Mesenchymal stem cell (in vitro differentiated cells and primary cell): ENCODE data around the gene NUTM2D.
"Not testable (repeated sequence)": the region's sequence is repeated elsewhere in the genome, so short reads cannot be mapped to it uniquely, and the experiment has no call there.

Experiments used
- DNase-seq: peaks from one replicate; pipeline ENCODE4 v3.0.0-alpha.2; 2013
- H2AFZ ChIP-seq: one replicate; pipeline ENCODE4 v1.6.1; 2013; ENCODE audit warnings: low read depth, mild to moderate bottlenecking, control low read depth, inconsistent platforms, low read length, moderate library complexity
- H2AK5ac ChIP-seq: 2 replicates; pipeline ENCODE4 v1.6.1; 2013; ENCODE audit warnings: low read length, moderate library complexity, mild to moderate bottlenecking, inconsistent platforms; ENCODE audit not compliant: severe bottlenecking
- H2BK120ac ChIP-seq: one replicate; pipeline ENCODE4 v1.6.1; 2013; ENCODE audit warnings: low read depth, mild to moderate bottlenecking, inconsistent platforms, low read length, moderate library complexity
- H2BK12ac ChIP-seq, 2 experiments: one replicate each; pipeline ENCODE4 v1.6.1; 2013; ENCODE audit warnings: inconsistent platforms in 2 of 2, low read length in 2 of 2, mild to moderate bottlenecking in 2 of 2, moderate library complexity in 2 of 2, control low read depth in 1 of 2
- H2BK15ac ChIP-seq: one replicate; pipeline ENCODE4 v1.6.1; 2013; ENCODE audit warnings: mild to moderate bottlenecking, low read depth, inconsistent platforms; ENCODE audit not compliant: poor library complexity, severe bottlenecking
- H2BK5ac ChIP-seq: 2 replicates; pipeline ENCODE4 v1.6.1; 2013; ENCODE audit warnings: low read depth, mild to moderate bottlenecking, low read length, control low read depth, inconsistent platforms; ENCODE audit not compliant: poor library complexity, severe bottlenecking
- H3K14ac ChIP-seq, 2 experiments: one replicate each; pipeline ENCODE4 v1.6.1; 2013; ENCODE audit warnings: inconsistent platforms in 2 of 2, low read length in 2 of 2, control low read depth in 1 of 2, mild to moderate bottlenecking in 1 of 2, moderate library complexity in 1 of 2
- H3K18ac ChIP-seq, 2 experiments: one replicate each; pipeline ENCODE4 v1.6.1; 2013; ENCODE audit warnings: inconsistent platforms in 2 of 2, low read length in 2 of 2, control low read depth in 1 of 2, low read depth in 1 of 2, mild to moderate bottlenecking in 1 of 2
- H3K23ac ChIP-seq, 2 experiments: one replicate each; pipeline ENCODE4 v1.6.1; 2013; ENCODE audit warnings: inconsistent platforms in 2 of 2, low read length in 2 of 2, mild to moderate bottlenecking in 2 of 2, moderate library complexity in 2 of 2, control low read depth in 1 of 2
- H3K27ac ChIP-seq: 2 replicates; pipeline ENCODE4 v1.5.1; 2013; ENCODE audit warnings: mild to moderate bottlenecking, moderate library complexity, low read length, control low read depth, inconsistent platforms; ENCODE audit not compliant: poor library complexity, severe bottlenecking
- H3K27me3 ChIP-seq, 2 experiments: 2 replicates each; pipeline versions ENCODE4 v1.6.1 to v1.7.0; 2013; ENCODE audit warnings: low read length in 2 of 2, mild to moderate bottlenecking in 2 of 2, moderate library complexity in 2 of 2, control low read depth in 1 of 2, inconsistent platforms in 1 of 2; ENCODE audit not compliant: control insufficient read depth in 1 of 2, insufficient read depth in 1 of 2
- H3K36me3 ChIP-seq, 2 experiments: 2 replicates each; pipeline versions ENCODE4 v1.6.1 to v1.7.0; 2013; ENCODE audit warnings: low read length in 2 of 2, control low read depth in 1 of 2, inconsistent platforms in 1 of 2, low read depth in 1 of 2, mild to moderate bottlenecking in 1 of 2; ENCODE audit not compliant: insufficient read depth in 2 of 2, control insufficient read depth in 1 of 2
- H3K4ac ChIP-seq, 2 experiments: one replicate each; pipeline ENCODE4 v1.6.1; 2013; ENCODE audit warnings: inconsistent platforms in 2 of 2, low read length in 2 of 2, mild to moderate bottlenecking in 2 of 2, moderate library complexity in 2 of 2, control low read depth in 1 of 2, low read depth in 1 of 2
- H3K4me1 ChIP-seq: 2 replicates; pipeline ENCODE4 v1.6.1; 2013; ENCODE audit warnings: low read depth, low read length, control low read depth; ENCODE audit not compliant: control insufficient read depth, insufficient read depth
- H3K4me2 ChIP-seq: 2 replicates; pipeline ENCODE4 v1.6.1; 2013; ENCODE audit warnings: low read length, mild to moderate bottlenecking, inconsistent platforms; ENCODE audit not compliant: poor library complexity, severe bottlenecking
- H3K4me3 ChIP-seq, 2 experiments: 2 replicates each; pipeline versions ENCODE4 v1.5.1 to v1.7.0; 2013; ENCODE audit warnings: low read length in 2 of 2, mild to moderate bottlenecking in 2 of 2, control low read depth in 1 of 2, low read depth in 1 of 2; ENCODE audit not compliant: insufficient read depth in 1 of 2
- H3K79me1 ChIP-seq: replicated peaks from 2 replicates; pipeline ENCODE4 v1.6.1; 2013; ENCODE audit warnings: mild to moderate bottlenecking, control low read depth, low read length, inconsistent platforms; ENCODE audit not compliant: poor library complexity, severe bottlenecking
- H3K9ac ChIP-seq: 2 replicates; pipeline ENCODE4 v1.7.0; 2013; ENCODE audit warnings: mild to moderate bottlenecking, low read length, moderate library complexity
- H3K9me3 ChIP-seq: 2 replicates; pipeline ENCODE4 v1.7.0; 2013; ENCODE audit warnings: mild to moderate bottlenecking, low read length; ENCODE audit not compliant: control insufficient read depth
- H4K8ac ChIP-seq: one replicate; pipeline ENCODE4 v1.6.1; 2013; ENCODE audit warnings: inconsistent platforms, mild to moderate bottlenecking, low read length, moderate library complexity
- H4K91ac ChIP-seq: one replicate; pipeline ENCODE4 v1.6.1; 2013; ENCODE audit warnings: mild to moderate bottlenecking, low read length, inconsistent platforms
- WGBS: methylation state at CpG from one replicate; pipeline ENCODE4 v1.1.7; 2013; ENCODE audit warnings: mixed read lengths; 5-methylcytosine and 5-hydroxymethylcytosine counted together

The NUTM2D gene

GRCh38 chr10:87327958-87328357, 29.6 kb upstream of the NUTM2D start:
- H3K9ac ChIP-seq, H2AFZ ChIP-seq, H3K23ac ChIP-seq, H3K4me2 ChIP-seq, H4K91ac ChIP-seq, H2BK120ac ChIP-seq, H3K4ac ChIP-seq, H4K8ac ChIP-seq, H3K14ac ChIP-seq, H2BK12ac ChIP-seq, H3K4me1 ChIP-seq, H3K36me3 ChIP-seq, H3K4me3 ChIP-seq, H2AK5ac ChIP-seq, H2BK15ac ChIP-seq, H3K79me1 ChIP-seq, H3K9me3 ChIP-seq, H2BK5ac ChIP-seq, H3K27me3 ChIP-seq, H3K27ac ChIP-seq, H3K18ac ChIP-seq: not testable (repeated sequence)
- peak; percentile 17 for DNase-seq
- WGBS, result no CpG with 5 or more reads among the region's 1 CpG

GRCh38 chr10:87329131-87329530, 28.4 kb upstream of the NUTM2D start:
- H3K9ac ChIP-seq, H3K9me3 ChIP-seq, H2BK15ac ChIP-seq, H4K8ac ChIP-seq, H3K4me1 ChIP-seq, H3K79me1 ChIP-seq, H2AK5ac ChIP-seq, H3K4ac ChIP-seq, H4K91ac ChIP-seq, H2AFZ ChIP-seq, H2BK12ac ChIP-seq, H3K36me3 ChIP-seq, H3K23ac ChIP-seq, H3K4me3 ChIP-seq, H2BK120ac ChIP-seq, H3K18ac ChIP-seq, H2BK5ac ChIP-seq, H3K4me2 ChIP-seq, H3K27me3 ChIP-seq, H3K14ac ChIP-seq, H3K27ac ChIP-seq, DNase-seq: not testable (repeated sequence)
- 100% methylated on average over 1 of the region's 2 CpGs for WGBS

- H3K18ac ChIP-seq, H3K23ac ChIP-seq, H2BK15ac ChIP-seq, H3K79me1 ChIP-seq, H2BK12ac ChIP-seq, H3K9ac ChIP-seq, H2AFZ ChIP-seq, H3K9me3 ChIP-seq, H2BK5ac ChIP-seq, H3K27ac ChIP-seq, H2AK5ac ChIP-seq, H3K4me1 ChIP-seq, H3K4me2 ChIP-seq, DNase-seq, H3K14ac ChIP-seq, H4K91ac ChIP-seq, H4K8ac ChIP-seq, H3K4me3 ChIP-seq, H3K27me3 ChIP-seq, H2BK120ac ChIP-seq, H3K4ac ChIP-seq: not testable (repeated sequence)
- H3K36me3 ChIP-seq, result peaks cover 0 to 15% of the 10 kb centered on the region in 2 experiments
- 100% methylated on average over 1 of the region's 1 CpG for WGBS
Measured at GRCh38 chr10:87332687-87333086, 24.9 kb upstream of the NUTM2D start.

DNA sequence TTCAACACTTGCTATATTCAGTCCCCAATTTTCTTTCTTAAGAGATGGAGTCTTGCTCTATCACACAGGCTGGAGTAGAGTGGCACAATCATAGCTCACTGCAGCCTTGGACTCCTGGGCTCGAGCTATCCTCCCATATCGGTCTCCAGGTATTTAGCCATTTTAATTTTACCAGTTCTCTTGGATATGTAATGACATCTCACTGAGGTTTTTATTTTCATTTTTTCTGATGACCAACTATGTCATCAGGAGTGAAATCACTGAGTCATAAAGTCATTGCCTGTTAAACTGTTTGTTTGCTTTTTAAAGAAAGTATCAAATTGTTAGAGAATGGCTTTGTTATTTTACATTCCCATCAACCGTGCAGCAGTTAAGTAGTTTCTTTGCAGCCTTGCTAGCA, 17.1 kb upstream of the NUTM2D start:
- not testable (repeated sequence) for H3K4me3 ChIP-seq, H3K18ac ChIP-seq, H2BK15ac ChIP-seq, H3K23ac ChIP-seq, H3K36me3 ChIP-seq, H4K91ac ChIP-seq, H3K79me1 ChIP-seq, H2AFZ ChIP-seq, H3K14ac ChIP-seq, H2AK5ac ChIP-seq, H3K27ac ChIP-seq, DNase-seq, H2BK12ac ChIP-seq, H4K8ac ChIP-seq, H2BK120ac ChIP-seq, H2BK5ac ChIP-seq, H3K4me1 ChIP-seq, H3K4ac ChIP-seq, H3K27me3 ChIP-seq, H3K9me3 ChIP-seq
- no CpG with 5 or more reads among the region's 3 CpGs for WGBS
- H3K9ac ChIP-seq, result peak overlapping the region; percentile 21
- peak overlapping the region; percentile 45 for H3K4me2 ChIP-seq
